Stomach (tissue), 9 donors: ENCODE data around the gene TBCE. TPM values are rescaled to one million over a fixed set of nuclear protein-coding genes. Genes with fewer than 3 reads are reported as not detected.

ENCODE experiments used
- DNase-seq, 2 donors: peaks; one replicate each; pipeline versions ENCODE4 v3.0.0 to v3.0.0-alpha.2; 2013 to 2019
- H3K27ac ChIP-seq, 5 donors: fragments of 200-600 bp in 4 of 5; sonication (generic) in 4 of 5; one replicate each; pipeline ENCODE4 v1.5.1; 2013 to 2019; ENCODE audit warnings: mild to moderate bottlenecking in 1 of 5, moderate library complexity in 1 of 5
- H3K27me3 ChIP-seq, 3 donors: fragments of 200-600 bp; sonication (generic); one replicate each; pipeline ENCODE4 v1.5.1; 2017 to 2019; ENCODE audit warnings: mixed run types in 1 of 3
- H3K36me3 ChIP-seq, 4 donors: fragments of 200-600 bp; sonication (generic); 1 replicate in 3 of 4; 2 replicates in 1 of 4; pipeline ENCODE4 v1.5.1; 2016 to 2019
- H3K4me1 ChIP-seq, 4 donors: fragments of 200-600 bp; sonication (generic); one replicate each; pipeline ENCODE4 v1.5.1; 2016 to 2019
- H3K4me3 ChIP-seq, 4 donors: fragments of 200-600 bp; sonication (generic) in 3 of 4; one replicate each; pipeline ENCODE4 v1.5.1; 2016 to 2019; ENCODE audit warnings: mild to moderate bottlenecking in 1 of 4
- H3K9me3 ChIP-seq, 4 donors: fragments of 200-600 bp; sonication (generic); one replicate each; pipeline ENCODE4 v1.5.1; 2016 to 2019
- CTCF ChIP-seq, 7 experiments: fragments of 450-650 bp in 4 of 7; fragments of 200-600 bp in 3 of 7; sonication (generic) in 3 of 7; IDR thresholded peaks; one replicate each; pipeline ENCODE4 v1.5.1; 2016 to 2019; ENCODE audit warnings: antibody characterized with exemption in 7 of 7, control low read depth in 2 of 7, mild to moderate bottlenecking in 1 of 7
- EP300 ChIP-seq: sonication (generic); formaldehyde crosslinking; IDR thresholded peaks from one replicate; pipeline ENCODE4 v1.6.1; 2017; ENCODE audit warnings: antibody characterized with exemption
- POLR2A ChIP-seq, 4 donors: fragments of 450-650 bp; IDR thresholded peaks; one replicate each; pipeline ENCODE4 v1.6.1; 2016; ENCODE audit warnings: antibody characterized with exemption in 4 of 4, control low read depth in 2 of 4, mild to moderate bottlenecking in 1 of 4, moderate library complexity in 1 of 4
- POLR2AphosphoS5 ChIP-seq, 3 donors: sonication (generic); formaldehyde crosslinking; IDR thresholded peaks; one replicate each; pipeline ENCODE4 v1.6.1; 2016; ENCODE audit warnings: antibody characterized with exemption in 3 of 3
- WGBS, 5 donors: extraction: QIAGEN DNeasy Blood & Tissue Kit in 3 of 5; methylation state at CpG; one replicate each; pipeline versions ENCODE4 v1.1.5 to v1.1.7; 2013 to 2018; 5-methylcytosine and 5-hydroxymethylcytosine counted together
- intact Hi-C: fragments of 100-400 bp; cut with DNase I; formaldehyde crosslinking; loops from one replicate; pipeline ENCODE4 v1.15.1; 2023; ENCODE audit warnings: low total_unique reads
- polyA plus RNA-seq, 3 donors: library from polyadenylated mRNA; stranded (reverse); fragments of 200-250 nt; gene quantifications; one replicate each; pipeline ENCODE4 v1.2.3, GENCODE V29; 2013
- total RNA-seq, 5 donors: library from RNA; depleted of rRNA; stranded (reverse); fragments of >200 nt; gene quantifications; one replicate each; pipeline versions ENCODE4 v1.1.0 to v1.2.3, GENCODE V29; 2014 to 2016
- donor health status: healthy with polysubstance abuse.
- donor health status: Bipolar disorder and iron deficiency.
- donor health status: healthy.

TBCE gene
- total and polyA plus RNA-seq, 8 donors, result 7.1 to 43.7 (median 23.8) TPM

- H3K4me1 ChIP-seq, result peaks cover 0 to 8% (median 2%) of the 10 kb centered on the region in 4 donors
- intact Hi-C loops, result no loop called here
- H3K9me3 ChIP-seq, result no peaks in the 10 kb centered on the region
- 93 to 100% (median 94%) methylated on average over 4 of the region's 4 CpGs for WGBS, 5 donors
- H3K27me3 ChIP-seq, result no peaks in the 10 kb centered on the region
- H3K27ac ChIP-seq, result no peak overlapping the region
- TF ChIP-seq POLR2AphosphoS5 (IDR thresholded peaks at IDR 0.05) (no peak), CTCF (IDR thresholded peaks at IDR 0.05) (no peak), EP300 (no peak), POLR2A (IDR thresholded peaks at IDR 0.05) (no peak)
- DNase-seq, result no peak
- peaks cover 0 to 28% (median 11%) of the 10 kb centered on the region in 4 donors for H3K36me3 ChIP-seq
- no peak overlapping the region for H3K4me3 ChIP-seq
These were observed 58.9 kb downstream of the TBCE start for GRCh38 chr1:235426143-235426542.

GRCh38 chr1:235426680-235427079 is 59.5 kb downstream of the TBCE start:
- Histone ChIP-seq H3K36me3 (peaks cover 0 to 28% (median 12%) of the 10 kb centered on the region in 4 donors), H3K4me1 (peaks cover 0 to 8% (median 2%) of the 10 kb centered on the region in 4 donors), H3K27me3 (no peaks in the 10 kb centered on the region), H3K27ac (no peak overlapping the region), H3K9me3 (no peaks in the 10 kb centered on the region), H3K4me3 (no peak overlapping the region)
- TF ChIP-seq EP300 (no peak), POLR2AphosphoS5 (IDR thresholded peaks at IDR 0.05) (no peak), CTCF (IDR thresholded peaks at IDR 0.05) (no peak), POLR2A (IDR thresholded peaks at IDR 0.05) (no peak)
- intact Hi-C loops, result no loop called here
- WGBS, 5 donors, result 93 to 96% (median 96%) methylated on average over 13 of the region's 13 CpGs
- DNase-seq, result no peak

- no peak for DNase-seq
- peaks cover 0 to 8% (median 2%) of the 10 kb centered on the region in 4 donors for H3K4me1 ChIP-seq
- no peak for TF ChIP-seq POLR2A (IDR thresholded peaks at IDR 0.05)
- no peaks in the 10 kb centered on the region for H3K9me3 ChIP-seq
- H3K27ac ChIP-seq, result no peak overlapping the region
- peaks cover 0 to 32% (median 20%) of the 10 kb centered on the region in 4 donors for H3K36me3 ChIP-seq
- intact Hi-C loops, result no loop called here
- H3K4me3 ChIP-seq, result no peak overlapping the region
- 68 to 80% (median 72%) methylated on average over 4 of the region's 4 CpGs for WGBS, 5 donors
- H3K27me3 ChIP-seq, result no peaks in the 10 kb centered on the region
These were observed 60.2 kb downstream of the TBCE start for GRCh38 chr1:235427447-235427846.

GRCh38 chr1:235429143-235429542 is 61.9 kb downstream of the TBCE start:
- DNase-seq, result no peak
- peaks cover 8 to 44% (median 34%) of the 10 kb centered on the region in 4 donors for H3K36me3 ChIP-seq
- H3K4me1 ChIP-seq, result no peaks in the 10 kb centered on the region
- TF ChIP-seq POLR2AphosphoS5 (IDR thresholded peaks at IDR 0.05), result no peak
- no peak for TF ChIP-seq CTCF (IDR thresholded peaks at IDR 0.05)
- no peak for TF ChIP-seq EP300
- TF ChIP-seq POLR2A (IDR thresholded peaks at IDR 0.05), result no peak
- intact Hi-C loops, result no loop called here
- H3K27ac ChIP-seq, result no peak overlapping the region
- no peak overlapping the region for H3K4me3 ChIP-seq
- WGBS, 5 donors, result 79 to 88% (median 82%) methylated on average over 5 of the region's 5 CpGs
- H3K9me3 ChIP-seq, result no peaks in the 10 kb centered on the region
- H3K27me3 ChIP-seq, result no peaks in the 10 kb centered on the region

GRCh38 chr1:235430991-235431390 is 63.8 kb downstream of the TBCE start:
- Histone ChIP-seq H3K9me3 (no peaks in the 10 kb centered on the region), H3K27ac (no peak overlapping the region), H3K4me3 (no peak overlapping the region), H3K4me1 (no peaks in the 10 kb centered on the region), H3K36me3 (peaks cover 8 to 62% (median 51%) of the 10 kb centered on the region in 4 donors), H3K27me3 (no peaks in the 10 kb centered on the region)
- TF ChIP-seq EP300, result no peak
- no peak for TF ChIP-seq CTCF (IDR thresholded peaks at IDR 0.05)
- TF ChIP-seq POLR2AphosphoS5 (IDR thresholded peaks at IDR 0.05), result no peak
- TF ChIP-seq POLR2A (IDR thresholded peaks at IDR 0.05), result no peak
- no peak for DNase-seq
- 73 to 92% (median 87%) methylated on average over 6 of the region's 6 CpGs for WGBS, 5 donors
- intact Hi-C loops, result no loop called here
